Measurements from ENCODE around the gene AKR1C2. TPM values are rescaled to one million over a fixed set of nuclear protein-coding genes. Genes with fewer than 3 reads are reported as not detected.

The AKR1C2 gene
- total and polyA plus RNA-seq, 11 donors = 9.3 to 33.7 (median 14.5) TPM

GRCh38 chr10:5040781-5041470 lies 37.3 kb upstream of the AKR1C2 start:
- DNase-seq (no peak), ATAC-seq (no peak)
- TF ChIP-seq CTCF (IDR thresholded peaks at IDR 0.05) (no peak), POLR2A (IDR thresholded peaks at IDR 0.05) (no peak)
- Histone ChIP-seq H3K9me3 (peaks cover 0 to 10% (median 0%) of the 10 kb centered on the region in 12 donors), H3K4me3 (peak overlapping the region in 9 of 12 donors; percentile 0 to 37 (median 19)), H3K27ac (peak overlapping the region in 1 of 12 donors; percentile 24), H3K27me3 (no peaks in the 10 kb centered on the region), H3K36me3 (no peaks in the 10 kb centered on the region), H3K4me1 (peaks cover 0 to 3% (median 0%) of the 10 kb centered on the region in 12 donors)
- intact Hi-C loops (cut with DNase I) = no loop called here
- WGBS, 4 donors = 54 to 70% (median 58%) methylated on average over 8 of the region's 8 CpGs

- no peaks in the 10 kb centered on the region for H3K36me3 ChIP-seq
- intact Hi-C loops (cut with DNase I) = no loop called here
- ATAC-seq (no peak), DNase-seq (no peak)
- H3K27ac ChIP-seq = no peak overlapping the region
- no peak for TF ChIP-seq POLR2A (IDR thresholded peaks at IDR 0.05)
- TF ChIP-seq CTCF (IDR thresholded peaks at IDR 0.05) = no peak
- WGBS, 4 donors = 87 to 93% (median 93%) methylated on average over 10 of the region's 10 CpGs
- H3K4me3 ChIP-seq = no peak overlapping the region
- no peaks in the 10 kb centered on the region for H3K27me3 ChIP-seq
- peaks cover 0 to 16% (median 2%) of the 10 kb centered on the region in 12 donors for H3K9me3 ChIP-seq
- peaks cover 0 to 3% (median 0%) of the 10 kb centered on the region in 12 donors for H3K4me1 ChIP-seq
Observed at GRCh38 chr10:5040010-5040673, 36.5 kb upstream of the AKR1C2 start.

- intact Hi-C loops (cut with DNase I) = no loop called here
- no peak for DNase-seq
Observed at GRCh38 chr10:5038733-5039132, 35.1 kb upstream of the AKR1C2 start.

More at GRCh38 chr10:5038733-5039132, 35.1 kb upstream of the AKR1C2 start:
- Histone ChIP-seq H3K27ac (no peak overlapping the region), H3K4me1 (peaks cover 0 to 3% (median 0%) of the 10 kb centered on the region in 12 donors), H3K9me3 (peaks cover 0 to 30% (median 13%) of the 10 kb centered on the region in 12 donors), H3K4me3 (no peak overlapping the region), H3K36me3 (no peaks in the 10 kb centered on the region), H3K27me3 (no peaks in the 10 kb centered on the region)
- no peak for ATAC-seq
- TF ChIP-seq CTCF (IDR thresholded peaks at IDR 0.05) (no peak), POLR2A (IDR thresholded peaks at IDR 0.05) (no peak)

Data from heart left ventricle (tissue), 16 donors.